ENCODE data around the gene CDH4.

CDH4 gene

DNA sequence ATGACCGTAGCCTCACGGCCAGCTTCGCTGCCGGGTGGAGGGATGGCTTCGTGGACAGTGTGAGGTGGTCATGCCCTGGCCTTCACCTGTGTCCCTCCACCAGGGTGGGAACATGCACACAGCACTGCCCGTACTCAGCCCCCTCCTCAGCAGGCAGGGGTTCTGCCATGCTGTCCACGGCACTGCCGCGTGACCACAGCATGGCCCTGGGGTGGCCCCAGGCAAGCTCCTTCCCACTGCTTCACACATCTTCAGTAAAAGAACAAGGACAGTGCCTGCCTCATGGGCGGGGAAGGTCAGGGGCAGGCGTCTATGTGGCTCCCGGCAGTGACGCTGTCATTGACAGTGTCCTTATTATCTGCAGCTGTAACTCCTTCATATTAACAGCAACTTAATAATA lies 607.7 kb downstream of the CDH4 start:
- no peak for DNase-seq (ENCODE audit: low spot score)
- no peak for TF ChIP-seq CTCF (IDR thresholded peaks at IDR 0.05; ENCODE audit: extremely low read depth, missing control alignments)

DNA sequence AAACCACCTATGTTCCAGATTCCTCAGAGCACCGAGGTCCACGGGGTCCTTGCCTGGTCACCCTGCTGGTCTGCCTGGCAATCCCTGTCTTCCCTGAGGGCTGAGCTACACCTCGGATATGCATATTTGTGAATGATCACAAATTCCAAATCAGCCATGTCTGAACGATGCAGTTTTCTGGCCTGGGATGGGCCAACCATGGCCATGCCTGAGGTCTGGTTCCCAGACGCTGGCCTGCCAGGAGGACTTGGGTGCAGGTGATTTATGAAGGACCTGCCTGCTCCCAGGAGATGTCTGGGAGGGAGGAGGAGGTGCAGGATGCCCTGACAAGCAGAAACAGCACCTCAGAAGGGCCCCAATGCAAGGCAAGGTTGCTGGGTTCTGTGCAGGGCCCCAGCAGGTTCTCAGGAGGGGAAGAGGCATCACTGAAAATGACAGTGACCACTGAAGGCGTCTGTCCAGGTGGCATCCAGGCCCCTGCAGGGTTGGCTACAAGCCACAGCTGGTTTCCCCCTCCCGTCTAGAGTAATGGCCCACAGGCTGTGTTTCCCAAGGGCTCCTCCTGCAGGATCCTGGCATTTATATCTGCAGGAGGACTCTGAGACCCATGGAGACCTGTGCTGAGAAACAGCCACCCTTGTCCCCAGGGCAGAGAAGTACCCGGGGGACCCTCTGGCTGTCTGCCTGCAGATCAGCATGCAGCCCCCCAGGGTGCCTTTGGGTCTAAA lies 608.4 kb downstream of the CDH4 start:
- DNase-seq (ENCODE audit: low spot score): no peak
- no peak for TF ChIP-seq CTCF (IDR thresholded peaks at IDR 0.05; ENCODE audit: extremely low read depth, missing control alignments)

- TF ChIP-seq CTCF (IDR thresholded peaks at IDR 0.05; ENCODE audit: extremely low read depth, missing control alignments): no peak
- no peak for DNase-seq (ENCODE audit: low spot score)
Observed at GRCh38 chr20:61861054-61861841, 609.2 kb downstream of the CDH4 start.

- no peak for DNase-seq (ENCODE audit: low spot score)
- no peak for TF ChIP-seq CTCF (IDR thresholded peaks at IDR 0.05; ENCODE audit: extremely low read depth, missing control alignments)
Observed at GRCh38 chr20:61861858-61862257, 609.8 kb downstream of the CDH4 start.

- no peak for TF ChIP-seq CTCF (IDR thresholded peaks at IDR 0.05; ENCODE audit: extremely low read depth, missing control alignments)
- no peak for DNase-seq (ENCODE audit: low spot score)
Observed at GRCh38 chr20:61862881-61863280, 610.8 kb downstream of the CDH4 start.

DNA sequence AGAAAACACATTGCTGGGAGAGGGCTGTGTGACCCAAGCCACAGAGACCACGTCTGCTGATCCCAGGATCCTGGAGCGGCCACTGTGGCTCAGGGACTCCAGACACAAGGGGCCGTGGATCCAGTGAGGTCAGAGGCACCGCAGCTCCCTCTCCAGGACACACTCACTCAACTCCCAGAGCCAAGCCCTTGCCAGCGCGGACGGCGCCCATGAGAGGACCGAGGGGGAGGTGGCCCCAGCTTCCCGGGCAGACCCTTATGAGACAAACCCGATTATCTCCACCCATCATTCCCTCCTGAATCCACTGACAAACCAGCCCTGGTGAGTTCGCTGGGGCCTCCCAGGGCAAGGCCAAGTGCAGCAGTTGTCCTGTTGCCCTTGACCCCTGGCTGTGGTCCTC lies 612.4 kb downstream of the CDH4 start:
- TF ChIP-seq CTCF (IDR thresholded peaks at IDR 0.05; ENCODE audit: extremely low read depth, missing control alignments): no peak
- DNase-seq (ENCODE audit: low spot score): no peak

DNA sequence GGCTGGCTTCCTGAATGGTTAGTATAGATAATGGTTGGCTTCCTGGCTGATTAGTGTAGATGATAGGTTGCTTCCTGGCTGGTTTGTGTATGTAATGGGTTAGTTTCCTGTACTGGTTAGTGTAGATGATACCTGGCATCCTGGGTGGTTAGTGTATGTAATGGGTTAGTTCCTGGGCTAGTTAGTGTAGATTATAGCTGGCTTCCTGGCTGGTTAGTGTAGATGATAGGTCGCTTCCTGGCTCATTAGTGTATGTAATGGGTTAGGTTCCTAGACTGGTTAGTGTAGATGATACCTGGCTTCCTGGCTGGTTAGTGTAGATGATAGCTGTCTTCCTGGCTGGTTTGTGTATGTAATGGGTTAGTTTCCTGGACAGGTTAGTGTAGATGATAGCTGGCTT lies 613.3 kb downstream of the CDH4 start:
- TF ChIP-seq CTCF (IDR thresholded peaks at IDR 0.05; ENCODE audit: extremely low read depth, missing control alignments): no peak
- DNase-seq (ENCODE audit: low spot score): no peak

Measured in GM20000 (cell line).